HT-29 (cell line): ENCODE data around the gene TECPR2. TPM values are rescaled to one million over a fixed set of nuclear protein-coding genes. Genes with fewer than 3 reads are reported as not detected.
A peak's percentile ranks its signal among the peaks of the same experiment; 100 is the strongest.
"Not testable (repeated sequence)": the region's sequence is repeated elsewhere in the genome, so short reads cannot be mapped to it uniquely, and the experiment has no call there.

ENCODE experiments used
- DNase-seq: peaks from one replicate; pipeline ENCODE4 v3.0.0-alpha.2; 2015; ENCODE audit warnings: low spot score
- total RNA-seq: library from RNA; depleted of rRNA; stranded (reverse); fragments of >200 nt; shearing (Covaris generic); gene quantifications from 2 replicates; pipeline ENCODE4 v1.2.3, GENCODE V29; 2014

TECPR2 gene
- total RNA-seq, 1 experiment from 2014 or later = 8.9 TPM

DNA sequence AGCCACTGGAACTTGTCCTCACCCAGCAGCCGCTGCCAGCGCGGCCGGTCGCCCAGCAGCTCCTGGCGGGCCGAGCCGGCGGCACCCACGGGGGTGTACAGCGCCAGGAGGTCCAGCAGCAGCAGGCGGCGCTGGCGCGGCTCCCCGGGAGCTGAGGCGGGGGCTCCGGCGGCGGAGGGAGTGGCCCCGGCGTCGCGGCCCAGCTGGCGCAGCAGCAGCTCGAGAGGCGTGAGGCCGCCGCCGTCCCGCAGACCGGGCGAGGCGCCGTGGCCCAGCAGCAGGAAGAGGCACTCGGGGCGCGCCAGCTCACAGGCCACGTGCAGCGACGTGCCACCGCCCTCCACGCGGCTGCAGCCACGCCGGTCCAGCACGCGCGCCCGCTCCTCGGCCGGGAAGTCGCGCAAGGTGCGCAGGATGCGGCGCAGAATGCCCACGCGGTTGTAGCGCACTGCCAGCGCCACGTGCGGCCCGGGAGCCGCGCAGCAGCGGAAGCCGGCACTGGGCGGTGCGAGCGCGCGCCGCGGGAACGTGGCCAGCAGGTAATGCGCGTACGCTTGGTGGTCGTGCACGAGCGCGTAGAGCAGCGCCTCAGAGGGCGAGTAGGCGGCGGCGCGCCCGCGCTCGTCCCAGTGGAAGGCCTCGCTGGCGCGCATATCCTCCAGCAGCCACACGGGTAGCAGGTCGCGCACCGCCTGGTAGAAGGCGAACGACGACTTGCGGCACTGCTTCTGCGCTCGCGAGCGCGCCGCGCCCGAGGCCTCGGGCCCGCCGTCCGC, 144.5 kb downstream of the TECPR2 start:
- no peak for DNase-seq

GRCh38 chr14:102507857-102508312, 145.1 kb downstream of the TECPR2 start:
- no peak for DNase-seq

- DNase-seq = peak; percentile 38
Observed at GRCh38 chr14:102508410-102508773, 145.7 kb downstream of the TECPR2 start.

DNA sequence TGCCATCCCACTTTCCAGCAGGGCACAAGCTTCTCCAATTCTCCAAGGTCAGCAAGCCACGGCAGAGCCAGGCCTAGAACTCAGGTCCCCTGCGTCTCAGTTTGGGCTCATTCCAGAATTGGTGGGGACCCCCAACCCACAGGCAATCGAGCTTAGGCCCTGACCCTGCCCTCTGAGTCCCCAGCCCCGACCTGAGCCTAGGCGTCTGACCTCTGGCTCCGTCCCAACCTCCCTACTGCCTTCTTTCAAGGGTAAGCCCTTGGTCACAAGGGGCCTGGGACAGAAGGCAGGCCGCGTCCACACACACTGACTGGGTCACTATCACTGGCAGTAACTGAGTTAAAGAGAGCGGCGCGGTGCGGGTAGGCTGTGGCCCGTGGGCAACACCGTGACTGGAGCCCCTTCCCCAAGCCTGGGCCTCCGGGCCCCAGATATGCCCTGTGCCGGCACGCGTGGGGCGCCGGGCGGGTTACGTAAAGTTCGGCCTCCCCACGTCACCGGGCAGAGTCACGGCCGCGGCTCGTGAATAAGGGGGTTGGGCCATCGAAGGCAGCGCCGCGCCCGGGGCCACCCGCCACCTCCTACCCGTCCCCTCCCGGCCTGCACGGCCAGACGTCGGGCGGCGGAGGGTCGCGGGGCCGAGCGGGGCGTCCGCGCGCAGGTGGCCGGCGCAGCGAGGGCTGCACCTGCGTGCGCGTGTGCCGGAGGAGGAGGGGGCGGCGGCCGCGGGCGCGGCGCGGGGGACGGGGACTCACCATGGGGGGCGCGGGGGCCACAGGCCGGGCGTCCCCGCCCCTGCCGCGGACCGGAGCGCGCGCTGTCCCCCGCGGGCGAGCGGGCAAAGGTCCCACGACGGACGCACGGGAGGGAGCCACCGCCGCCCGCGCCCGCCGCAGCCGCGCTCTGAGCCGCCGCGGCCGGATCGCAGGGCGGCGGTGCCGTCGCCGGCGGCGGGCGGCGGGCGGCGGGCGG, 146.3 kb downstream of the TECPR2 start:
- peak; percentile 22 for DNase-seq

DNA sequence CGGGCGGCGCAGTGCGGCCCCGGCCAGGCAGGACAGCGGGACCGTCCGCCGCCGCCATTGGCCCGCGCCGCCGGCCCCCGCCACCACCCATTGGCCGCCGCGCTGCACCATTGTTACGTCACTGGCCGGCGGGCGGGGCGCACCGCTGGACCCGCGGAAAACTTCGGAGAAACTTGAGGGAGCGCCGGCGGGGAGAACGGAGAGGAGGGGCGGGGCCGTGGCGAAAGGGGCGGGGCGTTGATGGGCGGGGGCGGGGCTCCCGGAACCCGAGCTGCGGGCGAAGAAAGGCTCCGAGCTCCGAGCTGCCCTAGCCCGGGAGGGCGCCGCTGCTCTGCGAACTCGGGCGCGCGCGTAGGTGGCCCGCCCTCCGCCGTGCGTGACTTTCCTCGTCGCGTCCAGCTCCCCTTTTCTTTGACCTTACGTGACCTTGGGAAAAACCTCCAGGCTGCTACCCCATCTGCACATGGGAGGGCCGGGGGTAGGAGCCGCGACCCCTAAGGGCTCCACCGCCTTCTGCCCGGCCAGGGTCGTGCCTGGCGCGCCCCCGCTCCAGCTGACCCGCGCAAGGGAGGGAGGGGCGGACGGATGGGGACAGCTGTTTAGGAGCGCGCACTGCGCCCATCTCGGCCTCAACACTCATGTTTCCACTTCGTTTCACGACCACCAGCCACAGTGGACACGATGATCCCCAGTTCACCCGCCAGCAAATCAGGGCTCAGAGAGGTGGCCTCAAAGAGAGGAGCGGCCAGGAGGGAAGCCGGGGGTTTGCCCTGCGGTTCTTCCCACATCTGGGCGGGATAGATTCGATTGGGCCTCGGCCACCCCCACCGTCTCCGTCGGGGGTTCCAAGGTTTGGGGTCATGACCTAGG, 147.2 kb downstream of the TECPR2 start, which contains the start of gene ANKRD9:
ANKRD9 (minus strand) TSS at position 31 of the 870 bp plus-strand sequence. CDS start 1,887 bp downstream, outside the sequence.
- peak; percentile 82 for DNase-seq

- DNase-seq = peak; percentile 67
Observed at GRCh38 chr14:102510616-102511520, 148.1 kb downstream of the TECPR2 start.

- peak; percentile 46 for DNase-seq
Observed at GRCh38 chr14:102511538-102511937, 148.8 kb downstream of the TECPR2 start.

GRCh38 chr14:102512793-102513300, 150.1 kb downstream of the TECPR2 start:
- no peak for DNase-seq

GRCh38 chr14:102513899-102514772, 151.4 kb downstream of the TECPR2 start:
- DNase-seq = no peak

DNA sequence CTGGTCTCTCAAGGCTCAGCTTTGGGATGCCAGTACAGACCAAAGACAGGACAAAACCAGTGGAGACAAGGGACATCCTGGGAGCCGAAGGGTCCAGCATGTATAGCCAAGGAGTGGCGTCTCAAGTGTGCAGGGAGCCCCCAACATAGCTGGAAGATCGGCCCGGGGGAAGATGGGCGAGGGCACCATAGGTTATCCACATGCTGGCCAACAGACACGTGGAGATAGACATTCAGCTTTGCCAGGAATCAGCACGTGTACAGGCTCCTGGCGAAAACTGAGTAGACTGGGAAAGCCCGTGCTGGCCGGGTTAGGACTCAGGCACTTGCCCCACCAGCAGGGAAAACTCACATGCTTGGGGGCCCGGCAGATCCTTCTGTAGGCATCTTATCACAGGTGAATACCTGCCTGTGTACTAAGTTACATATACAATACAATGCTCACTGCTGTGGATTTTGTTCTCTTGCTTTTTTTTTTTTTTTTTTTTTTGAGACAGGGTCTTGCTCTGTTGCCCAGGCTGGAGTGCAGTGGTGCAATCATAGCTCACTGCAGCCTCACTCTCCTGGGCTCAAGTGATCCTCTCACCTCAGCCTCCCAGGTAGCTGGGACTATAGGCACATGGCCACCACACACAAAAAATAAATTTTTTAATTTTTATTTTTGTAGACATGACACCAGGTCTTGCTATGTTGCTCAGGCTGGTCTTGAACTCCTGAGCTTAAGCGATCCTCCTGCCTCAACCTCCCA, 152.4 kb downstream of the TECPR2 start:
- DNase-seq = no peak

GRCh38 chr14:102516531-102517391, 154.0 kb downstream of the TECPR2 start:
- DNase-seq = no peak

DNA sequence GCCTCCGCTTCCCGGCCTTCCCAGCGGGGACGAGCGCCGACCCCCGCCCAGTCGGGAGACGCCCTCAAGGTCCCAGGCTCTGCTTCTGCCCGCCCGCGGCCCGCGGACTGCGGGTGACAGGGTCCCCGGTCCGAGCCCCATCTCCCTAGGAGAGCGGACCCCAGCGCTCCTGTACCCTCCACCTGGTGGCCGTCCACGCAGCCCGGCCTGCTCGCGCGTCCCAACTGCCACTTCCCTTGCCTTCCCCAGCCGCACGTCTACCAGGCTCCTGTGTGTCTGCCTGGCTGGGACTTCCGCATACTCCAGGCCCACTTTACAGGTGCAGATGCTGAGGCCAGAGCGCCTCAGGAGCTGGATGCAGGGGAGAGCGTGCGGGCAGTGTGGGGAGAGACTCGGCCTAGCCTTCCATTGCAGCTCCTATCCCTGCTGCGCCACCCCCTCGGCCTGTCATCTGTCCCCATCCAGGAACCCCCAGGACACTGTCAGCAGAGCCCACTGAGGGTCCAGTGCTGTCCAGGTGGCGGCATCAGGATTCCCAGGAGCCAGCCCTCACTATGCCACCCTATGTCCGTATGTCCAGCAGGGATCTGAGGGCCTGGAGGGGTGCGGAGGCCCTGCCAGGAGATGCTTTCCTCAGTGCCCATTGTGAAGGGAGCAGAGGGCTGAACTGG, 154.8 kb downstream of the TECPR2 start:
- no peak for DNase-seq

- DNase-seq = no peak
Observed at GRCh38 chr14:102518063-102518648, 155.4 kb downstream of the TECPR2 start.

- DNase-seq = not testable (repeated sequence)
Observed at GRCh38 chr14:102519709-102520108, 157.0 kb downstream of the TECPR2 start.

GRCh38 chr14:102523200-102523568, 160.4 kb downstream of the TECPR2 start:
- no peak for DNase-seq
